ENCODE data around the gene RBM34. TPM values are rescaled to one million over a fixed set of nuclear protein-coding genes. Genes with fewer than 3 reads are reported as not detected.

The RBM34 gene
- total RNA-seq, 1 donor from 2014 or later = 58.7 TPM

GRCh38 chr1:235156740-235157139 lies 4.3 kb downstream of the RBM34 start:
- DNase-seq (ENCODE audit: low spot score in 2 of 2) = no peak

GRCh38 chr1:235156265-235156664 lies 4.8 kb downstream of the RBM34 start:
- DNase-seq (ENCODE audit: low spot score in 2 of 2) (no peak), FAIRE-seq (no peak)

More at GRCh38 chr1:235156740-235157139, 4.3 kb downstream of the RBM34 start:
- FAIRE-seq = no peak

- FAIRE-seq = no peak
- DNase-seq (ENCODE audit: low spot score in 2 of 2) = no peak
Measured at GRCh38 chr1:235152235-235152634, 8.8 kb downstream of the RBM34 start.

GRCh38 chr1:235151033-235151432 lies 10.0 kb downstream of the RBM34 start:
- DNase-seq (ENCODE audit: low spot score in 2 of 2) (no peak), FAIRE-seq (no peak)

GRCh38 chr1:235149824-235150223 lies 11.2 kb downstream of the RBM34 start:
- FAIRE-seq (no peak), DNase-seq (ENCODE audit: low spot score in 2 of 2) (no peak)

GRCh38 chr1:235147269-235147668 lies 13.8 kb downstream of the RBM34 start:
- FAIRE-seq = no peak
- no peak for DNase-seq (ENCODE audit: low spot score in 2 of 2)

- DNase-seq (ENCODE audit: low spot score in 2 of 2) (no peak), FAIRE-seq (no peak)
Measured at GRCh38 chr1:235145639-235146038, 15.4 kb downstream of the RBM34 start.

GRCh38 chr1:235142991-235143390 lies 18.1 kb downstream of the RBM34 start:
- FAIRE-seq (no peak), DNase-seq (ENCODE audit: low spot score in 2 of 2) (no peak)

GRCh38 chr1:235139315-235139714 lies 21.7 kb downstream of the RBM34 start:
- DNase-seq (ENCODE audit: low spot score in 2 of 2) = no peak
- FAIRE-seq = no peak

- FAIRE-seq (no peak), DNase-seq (ENCODE audit: low spot score in 2 of 2) (no peak)
Measured at GRCh38 chr1:235138821-235139220, 22.2 kb downstream of the RBM34 start.

- FAIRE-seq = no peak
- DNase-seq (ENCODE audit: low spot score in 2 of 2) = no peak
Measured at GRCh38 chr1:235136111-235136510, 24.9 kb downstream of the RBM34 start.

GRCh38 chr1:235134171-235134570 lies 26.9 kb downstream of the RBM34 start:
- FAIRE-seq = no peak
- DNase-seq (ENCODE audit: low spot score in 2 of 2) = no peak

- FAIRE-seq (no peak), DNase-seq (ENCODE audit: low spot score in 2 of 2) (no peak)
Measured at GRCh38 chr1:235133086-235133485, 28.0 kb downstream of the RBM34 start.

- no peak for DNase-seq (ENCODE audit: low spot score in 2 of 2)
- no peak for FAIRE-seq
Measured at GRCh38 chr1:235131961-235132360, 29.1 kb downstream of the RBM34 start.

- DNase-seq (ENCODE audit: low spot score in 2 of 2) = no peak
- no peak for FAIRE-seq
Measured at GRCh38 chr1:235130766-235131270, 30.2 kb downstream of the RBM34 start.

- FAIRE-seq (no peak), DNase-seq (ENCODE audit: low spot score in 2 of 2) (no peak)
Measured at GRCh38 chr1:235129774-235130570, 31.1 kb downstream of the RBM34 start.

- peak; percentile 91 to 93 for DNase-seq (ENCODE audit: low spot score in 2 of 2)
- FAIRE-seq = no peak
Measured at GRCh38 chr1:235128456-235129328, 32.4 kb downstream of the RBM34 start, which contains the start of gene TOMM20. Gene TOMM20 (minus strand): TSS chr1:235128837. CDS start chr1:235128715, 122 bp downstream.

GRCh38 chr1:235127732-235128455 lies 33.2 kb downstream of the RBM34 start:
- FAIRE-seq (no peak), DNase-seq (ENCODE audit: low spot score in 2 of 2) (no peak)

- FAIRE-seq = no peak
- no peak for DNase-seq (ENCODE audit: low spot score in 2 of 2)
Measured at GRCh38 chr1:235127203-235127602, 33.8 kb downstream of the RBM34 start.

GRCh38 chr1:235124665-235125064 lies 36.4 kb downstream of the RBM34 start:
- FAIRE-seq = no peak
- DNase-seq (ENCODE audit: low spot score in 2 of 2) = no peak

- DNase-seq (ENCODE audit: low spot score in 2 of 2) = no peak
- FAIRE-seq = no peak
Measured at GRCh38 chr1:235124111-235124510, 36.9 kb downstream of the RBM34 start.
